HepG2 (cell line): ENCODE measurements around the gene MTCH2. TPM values are rescaled to one million over a fixed set of nuclear protein-coding genes. Genes with fewer than 3 reads are reported as not detected.

ENCODE experiments used
- ATAC-seq: fragments of 200-7000 bp; cut with Tn5 transposase; 3 replicates; pipeline ENCODE4 v1.9.1; 2020; ENCODE audit warnings: mild to moderate bottlenecking, moderate library complexity
- Bru-seq: library from RNA; stranded (reverse); fragments of 400-500 nt; gene quantifications from one replicate; lab custom pipeline; 2021; lab: Mats Ljungman, UMichigan
- BruChase-seq, 2 experiments: library from RNA; stranded (reverse); fragments of 400-500 nt; gene quantifications; one replicate each; lab custom pipeline; 2021; lab: Mats Ljungman, UMichigan
- BruUV-seq: library from RNA; stranded (reverse); fragments of 400-500 nt; replicated peaks from 2 replicates; lab custom pipeline; 2021; lab: Mats Ljungman, UMichigan
- CTCF ChIA-PET: fragments of 300-600 bp; formaldehyde crosslinking; extraction: SDS; loops from one replicate; lab custom pipeline; 2021; ENCODE audit warnings: low total read pairs, inconsistent platforms, low intra/inter-chr PET ratio; lab: Yijun Ruan, JAX
- POLR2A ChIA-PET: fragments of 350-600 bp; sonication (Branson Sonifier 250); formaldehyde crosslinking; loops from one replicate; lab custom pipeline; 2020; ENCODE audit warnings: antibody characterized with exemption, inconsistent platforms; lab: Yijun Ruan, JAX
- DNase-seq: peaks from one replicate; pipeline ENCODE4 v3.0.0-alpha.2; 2015; ENCODE audit warnings: low spot score
- FAIRE-seq: peaks from 3 replicates; lab custom pipeline; 2011; peaks lifted over from hg19 to GRCh38; lab: Jason Lieb, UNC
- H2AFZ ChIP-seq: one replicate; pipeline ENCODE4 v1.6.1; 2011; ENCODE audit warnings: low read length, inconsistent platforms
- H3K27ac ChIP-seq: fragments of 300-600 bp; 3 replicates; pipeline ENCODE4 v1.8.0; 2011; ENCODE audit warnings: mixed run types, mild to moderate bottlenecking, mixed read lengths, low read length, inconsistent platforms; ENCODE audit not compliant: insufficient read depth; ENCODE audit errors: extremely low read length
- H3K27me3 ChIP-seq, 2 experiments: fragments of 200-600 bp in 1 of 2; 2 replicates in 1 of 2; 3 replicates in 1 of 2; pipeline versions ENCODE4 v1.6.0 to v1.8.0; 2011; ENCODE audit warnings: low read length in 2 of 2, mild to moderate bottlenecking in 2 of 2, moderate library complexity in 2 of 2, inconsistent platforms in 1 of 2; ENCODE audit not compliant: insufficient read depth in 2 of 2, control insufficient read depth in 1 of 2
- H3K36me3 ChIP-seq, 2 experiments: fragments of 200-600 bp in 1 of 2; replicated peaks in 1 of 2; 2 replicates in 1 of 2; 3 replicates in 1 of 2; pipeline versions ENCODE4 v1.5.1 to v1.8.0; 2011; ENCODE audit warnings: low read length in 2 of 2, inconsistent platforms in 1 of 2; ENCODE audit not compliant: insufficient read depth in 2 of 2, control insufficient read depth in 1 of 2
- H3K4me1 ChIP-seq: 2 replicates; pipeline ENCODE4 v1.5.1; 2012; ENCODE audit warnings: low read length, inconsistent platforms; ENCODE audit not compliant: insufficient read depth
- H3K4me2 ChIP-seq: 2 replicates; pipeline ENCODE4 v1.6.0; 2011; ENCODE audit warnings: low read depth, low read length, inconsistent platforms
- H3K4me3 ChIP-seq, 3 experiments: fragments of 200-600 bp in 1 of 3; sonication (generic), shearing (Covaris generic) in 1 of 3; replicated peaks in 1 of 3; 2 replicates each; pipeline ENCODE4 v1.5.1; 2011 to 2016; ENCODE audit warnings: low read length in 3 of 3, inconsistent platforms in 2 of 3, low read depth in 2 of 3, mild to moderate bottlenecking in 2 of 3, control low read depth in 1 of 3, mixed read lengths in 1 of 3; ENCODE audit not compliant: insufficient read depth in 1 of 3
- H3K79me2 ChIP-seq: one replicate; pipeline ENCODE4 v1.6.1; 2011; ENCODE audit warnings: low read length, inconsistent platforms; ENCODE audit not compliant: insufficient read depth
- H3K9ac ChIP-seq: 2 replicates; pipeline ENCODE4 v1.6.0; 2011; ENCODE audit warnings: mild to moderate bottlenecking, low read depth, low read length, inconsistent platforms; ENCODE audit not compliant: insufficient read depth
- H3K9me3 ChIP-seq: 2 replicates; pipeline ENCODE4 v1.5.1; 2012; ENCODE audit warnings: mild to moderate bottlenecking, low read length
- H4K20me1 ChIP-seq: 2 replicates; pipeline ENCODE4 v1.6.0; 2011; ENCODE audit warnings: inconsistent platforms, mild to moderate bottlenecking, low read length, moderate library complexity; ENCODE audit not compliant: insufficient read depth
- CC2D1A ChIP-seq: sonication (generic); formaldehyde crosslinking; IDR thresholded peaks from 2 replicates; pipeline ENCODE4 v1.8.1; 2023; ENCODE audit warnings: mild to moderate bottlenecking, missing genetic modification reagents
- CCDC6 ChIP-seq: sonication (generic); formaldehyde crosslinking; IDR thresholded peaks from 2 replicates; pipeline ENCODE4 v1.8.1; 2022; ENCODE audit warnings: mild to moderate bottlenecking, missing genetic modification reagents, moderate library complexity
- ESRRA ChIP-seq: sonication (generic); formaldehyde crosslinking; IDR thresholded peaks from 2 replicates; pipeline ENCODE4 v1.5.1; 2020; ENCODE audit warnings: mild to moderate bottlenecking, low read depth, missing genetic modification reagents
- HDAC1 ChIP-seq: sonication (generic); formaldehyde crosslinking; IDR thresholded peaks from 2 replicates; pipeline ENCODE4 v1.5.1; 2020; ENCODE audit warnings: mild to moderate bottlenecking, missing genetic modification reagents
- HMG20B ChIP-seq: conservative IDR thresholded peaks from 2 replicates; pipeline ENCODE4 v1.6.1; 2016; ENCODE audit warnings: missing genetic modification reagents, missing compliant biosample characterization
- HNRNPUL1 ChIP-seq: fragments of 200-400 bp; formaldehyde crosslinking; IDR thresholded peaks from 2 replicates; pipeline ENCODE4 v1.6.1; 2017; ENCODE audit warnings: low read depth, mild to moderate bottlenecking, low read length, moderate library complexity
- KDM5A ChIP-seq: fragments of 200-600 bp; sonication (generic); IDR thresholded peaks from 2 replicates; pipeline ENCODE4 v1.7.0; 2018; ENCODE audit warnings: antibody characterized with exemption, mild to moderate bottlenecking, low read length, borderline replicate concordance
- MLX ChIP-seq: IDR thresholded peaks from 2 replicates; pipeline ENCODE4 v1.6.1; 2016
- SNAI1 ChIP-seq: sonication (generic); formaldehyde crosslinking; IDR thresholded peaks from 2 replicates; pipeline ENCODE4 v1.5.0; 2020; ENCODE audit warnings: mild to moderate bottlenecking, missing genetic modification reagents, borderline replicate concordance
- SP5 ChIP-seq: IDR thresholded peaks from 2 replicates; pipeline ENCODE4 v1.6.1; 2016; ENCODE audit warnings: low read depth, borderline replicate concordance
- ZFP91 ChIP-seq: sonication (generic); formaldehyde crosslinking; IDR thresholded peaks from 2 replicates; pipeline ENCODE4 v1.9.0; 2022; ENCODE audit warnings: missing genetic modification reagents, mild to moderate bottlenecking, borderline replicate concordance
- ZNF274 ChIP-seq: sonication (generic); formaldehyde crosslinking; IDR thresholded peaks from 2 replicates; pipeline ENCODE4 v1.5.1; 2020; ENCODE audit warnings: mild to moderate bottlenecking, missing genetic modification reagents
- ZNF282 ChIP-seq: fragments of 450-650 bp; IDR thresholded peaks from 2 replicates; pipeline ENCODE4 v1.6.1; 2018; ENCODE audit not compliant: partially characterized antibody
- ZNF713 ChIP-seq: sonication (generic); formaldehyde crosslinking; IDR thresholded peaks from 2 replicates; pipeline ENCODE4 v1.4.0; 2020; ENCODE audit warnings: mild to moderate bottlenecking, missing genetic modification reagents
- ZNF878 ChIP-seq: sonication (generic); formaldehyde crosslinking; IDR thresholded peaks from 2 replicates; pipeline ENCODE4 v1.8.1; 2023; ENCODE audit warnings: mild to moderate bottlenecking, missing genetic modification reagents, moderate library complexity
- ZNF891 ChIP-seq: sonication (generic); formaldehyde crosslinking; IDR thresholded peaks from 2 replicates; pipeline ENCODE4 v1.5.0; 2020; ENCODE audit warnings: mild to moderate bottlenecking, missing genetic modification reagents
- WGBS: methylation state at CpG from one replicate; pipeline ENCODE4 v1.1.6; 2017; ENCODE audit warnings: low lambda C conversion rate; 5-methylcytosine and 5-hydroxymethylcytosine counted together
- in situ Hi-C: cut with HindIII; loops from 2 replicates; pipeline ENCODE4 v1.10.0; 2017; ENCODE audit warnings: low pct_unique_long_range_greater_than_20kb; ENCODE audit not compliant: extremely low pct_ligation_motif_present
- intact Hi-C: fragments of 100-400 bp; cut with micrococcal nuclease; formaldehyde crosslinking; loops from one replicate; pipeline ENCODE4 v1.10.0; 2022; ENCODE audit not compliant: unreplicated experiment
- long read RNA-seq, 2 experiments: library from RNA in 1 of 2; library from polyadenylated mRNA in 1 of 2; stranded (forward) in 1 of 2; unstranded in 1 of 2; transcript quantifications; one replicate each; pipeline ENCODE4 v2.0.0, GENCODE V29; 2019 to 2022
- polyA minus RNA-seq, 3 experiments: library from RNA; depleted of rRNA, polyadenylated mRNA; stranded (reverse); fragments of >200 nt; gene quantifications; 2 replicates each; pipeline ENCODE4 v1.2.3, GENCODE V29; 2011; ENCODE audit warnings: low replicate concordance in 1 of 3
- polyA plus RNA-seq, 8 experiments: library from polyadenylated mRNA; depleted of rRNA in 3 of 8; stranded (reverse) in 7 of 8; unstranded in 1 of 8; fragments of >200 nt; fragmentation: Illumina TruSeq in 4 of 8; extraction: Trizol in 4 of 8; gene quantifications; 2 replicates each; pipeline versions ENCODE4 v1.2.1 to v1.2.3, GENCODE V29; 2011 to 2016; ENCODE audit warnings: low read depth in 4 of 8, missing spikeins in 1 of 8, mixed read lengths in 1 of 8; ENCODE audit not compliant: insufficient read depth in 1 of 8
- total RNA-seq, 5 experiments: library from RNA; depleted of rRNA; stranded (reverse); fragments of >200 nt; fragmentation: Illumina TruSeq; extraction: Trizol; gene quantifications; 2 replicates each; pipeline ENCODE4 v1.2.3, GENCODE V29; 2016; ENCODE audit warnings: low read depth in 1 of 5

MTCH2 gene
- total RNA-seq (2016; rRNA removed; fragmentation: Illumina TruSeq; extraction: Trizol) (272 and 373 TPM in 2 replicates), polyA plus RNA-seq (2011; rRNA removed) (81.2 and 112 TPM in 2 replicates), polyA minus RNA-seq (2011; rRNA and poly(A)+ RNA removed; ENCODE audit: low replicate concordance) (128 and 227 TPM in 2 replicates), Bru-seq, nascent RNA (percentile 82 among the genes with signal in this experiment), BruChase-seq, experiment 1, labeled RNA remaining after a 6-hour chase (percentile 82 among the genes with signal in this experiment), BruChase-seq, experiment 2, labeled RNA remaining after a 2-hour chase (percentile 84 among the genes with signal in this experiment)
- 164 and 191 TPM in 2 replicates for total RNA-seq (2016; cell fraction: cytosol; rRNA removed; fragmentation: Illumina TruSeq; extraction: Trizol; ENCODE audit: low read depth)
- total RNA-seq (2016; cell fraction: insoluble cytoplasmic fraction; rRNA removed; fragmentation: Illumina TruSeq; extraction: Trizol): 286 and 371 TPM in 2 replicates
- 228 and 234 TPM in 2 replicates for total RNA-seq (2016; cell fraction: membrane; rRNA removed; fragmentation: Illumina TruSeq; extraction: Trizol)
- 103 and 123 TPM in 2 replicates for total RNA-seq (2016; cell fraction: nucleus; rRNA removed; fragmentation: Illumina TruSeq; extraction: Trizol)
- polyA plus RNA-seq (2011; cell fraction: cytosol; rRNA removed): 87.7 and 107 TPM in 2 replicates
- 49.4 and 64.0 TPM in 2 replicates for polyA plus RNA-seq (2011; cell fraction: nucleus; rRNA removed)
- polyA plus RNA-seq (2012): 98.7 and 160 TPM in 2 replicates
- polyA plus RNA-seq (2016; cell fraction: cytosol; fragmentation: Illumina TruSeq; extraction: Trizol; ENCODE audit: low read depth): 299 and 351 TPM in 2 replicates
- 435 and 478 TPM in 2 replicates for polyA plus RNA-seq (2016; cell fraction: insoluble cytoplasmic fraction; fragmentation: Illumina TruSeq; extraction: Trizol; ENCODE audit: low read depth)
- 229 and 260 TPM in 2 replicates for polyA plus RNA-seq (2016; cell fraction: membrane; fragmentation: Illumina TruSeq; extraction: Trizol; ENCODE audit: low read depth)
- polyA plus RNA-seq (2016; cell fraction: nucleus; fragmentation: Illumina TruSeq; extraction: Trizol; ENCODE audit: insufficient read depth, low read depth): 238 and 248 TPM in 2 replicates
- 62.1 and 71.2 TPM in 2 replicates for polyA minus RNA-seq (2011; cell fraction: cytosol; rRNA and poly(A)+ RNA removed)
- 35.5 and 37.8 TPM in 2 replicates for polyA minus RNA-seq (2011; cell fraction: nucleus; rRNA and poly(A)+ RNA removed)
- long read RNA-seq, experiment 1, transcript MTCH2-201 (13 exons, 2,587 nt): major isoform, 236 of 310 reads
- long read RNA-seq, experiment 1, partial matches to known transcripts: 8 of 310 reads
- long read RNA-seq, experiment 1, other reads (novel, unspliced or antisense): 64 of 310 reads
- long read RNA-seq, experiment 2, transcript MTCH2-201 (13 exons, 2,587 nt): major isoform, 180 of 316 reads
- long read RNA-seq, experiment 2, partial matches to known transcripts: 26 of 316 reads
- long read RNA-seq, experiment 2, other reads (novel, unspliced or antisense): 106 of 316 reads

GRCh38 chr11:47642099-47642855, at the start of gene MTCH2:
TSS of gene MTCH2 (minus strand) at chr11:47642559. CDS start at chr11:47642465, 94 bp downstream.
- in situ Hi-C loops (loop anchor here (10.0 kb wide), 1 partner anchor 83 kb away; no protein-coding TSS in a partner anchor), intact Hi-C loops (loop anchor here (1.0 kb wide), 1 partner anchor 82 kb away; no protein-coding TSS in a partner anchor)
- DNase-seq (peak; percentile 95), FAIRE-seq (peak; percentile 74), ATAC-seq (peak; percentile 90)
- H3K4me1 ChIP-seq: peaks cover 33% of the 10 kb centered on the region
- WGBS: under 1% methylated on average over 24 of the region's 78 CpGs
- H2AFZ ChIP-seq: peak within 1 kb of the TSS; percentile 93
- H3K9ac ChIP-seq: peak within 1 kb of the TSS; percentile 97
- peak within 1 kb of the TSS; percentile 98 for H3K27ac ChIP-seq
- no peaks in the 10 kb centered on the region; a peak in 1 of 5 replicates for H3K27me3 ChIP-seq
- CTCF ChIA-PET: no interaction called here
- peaks cover under 1 to 18% of the 10 kb centered on the region in 2 experiments; a peak in 3 of 5 replicates for H3K36me3 ChIP-seq
- peak within 1 kb of the TSS; percentile 95 for H3K4me2 ChIP-seq
- H4K20me1 ChIP-seq: no peaks in the 10 kb centered on the region; the same call in 1 of the 2 replicates
- H3K79me2 ChIP-seq: peaks cover 34% of the 10 kb centered on the region
- no peaks in the 10 kb centered on the region for H3K9me3 ChIP-seq
- H3K4me3 ChIP-seq: peak within 1 kb of the TSS; percentile 87 to 94 (median 93)
- POLR2A ChIA-PET: interaction anchor here (0.8 to 1.7 kb wide), 2 partner anchors 82 to 89 kb away, joined by 3 to 6 read pairs; partner anchors contain the start of gene CELF1
- no TSS peak for BruUV-seq
- TF ChIP-seq KDM5A (peak; percentile 60; the same call in 1 of the 2 replicates), ZNF891 (CRISPR knock-in tag) (peak; percentile 78), CCDC6 (peak; percentile 59; the same call in 1 of the 2 replicates), SP5 (CRISPR knock-in tag) (peak; percentile 96), SNAI1 (0 out of 2 replicates have a peak, but pooled peaks have one; percentile 45), HMG20B (CRISPR knock-in tag) (no peak), MLX (peak; percentile 71), ZNF282 (no peak), ZNF713 (CRISPR knock-in tag) (peak; percentile 60; the same call in 1 of the 2 replicates), ZFP91 (CRISPR knock-in tag) (peak; percentile 85; the same call in 1 of the 2 replicates), HNRNPUL1 (no peak), ESRRA (CRISPR knock-in tag) (peak; percentile 93), ZNF274 (peak; percentile 95), CC2D1A (CRISPR knock-in tag) (0 out of 2 replicates have a peak, but pooled peaks have one; percentile 73), HDAC1 (peak; percentile 83), ZNF878 (CRISPR knock-in tag) (peak; percentile 73)
